ENCODE results near the gene STXBP6.
A peak's percentile ranks its signal among the peaks of the same experiment; 100 is the strongest.

The STXBP6 gene

DNA sequence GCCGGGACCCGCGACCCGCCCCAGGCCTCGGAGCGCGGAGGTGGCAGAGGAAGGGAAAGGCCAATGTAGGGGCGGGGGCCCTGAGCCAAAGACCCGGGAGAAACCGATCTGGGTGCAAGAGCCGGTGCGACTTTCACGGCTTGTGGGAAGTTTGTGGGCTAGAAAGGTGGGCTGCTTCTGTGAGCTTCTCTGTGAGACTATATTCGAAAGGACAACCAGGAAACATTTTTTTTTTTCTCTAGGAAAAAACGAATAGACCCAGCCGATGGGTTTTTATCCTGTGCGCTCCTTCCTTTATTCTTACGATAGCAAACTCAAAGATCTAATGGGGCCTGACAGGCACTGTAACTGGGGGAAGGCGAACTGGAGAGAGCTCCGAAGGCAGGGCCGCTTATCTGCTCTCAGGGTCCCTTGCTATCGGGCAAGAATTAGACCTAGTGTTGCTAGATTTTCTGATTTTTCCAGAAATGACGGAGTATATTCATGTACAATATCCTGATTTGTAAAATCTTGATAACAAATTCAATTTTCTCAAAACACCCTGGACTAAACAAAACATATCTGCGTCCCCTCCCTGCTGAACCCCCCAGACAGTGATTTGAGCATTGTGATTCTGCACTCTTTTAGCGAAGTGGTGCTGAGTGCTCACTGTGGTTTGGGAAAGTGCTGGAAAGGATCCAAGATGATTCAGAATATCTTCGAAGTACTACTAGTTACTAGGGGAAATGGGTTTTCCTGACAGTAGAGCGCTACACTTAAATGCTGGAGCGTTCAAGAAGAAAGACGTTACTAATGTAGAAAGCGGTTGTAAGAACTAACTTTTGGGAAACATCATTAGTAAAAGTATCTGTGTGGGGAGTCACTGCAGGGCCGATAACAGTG is 563 bp upstream of the STXBP6 start:
- DNase-seq = no peak

GRCh38 chr14:25049093-25049567 is 817 bp downstream of the STXBP6 start:
- no peak for DNase-seq

DNA sequence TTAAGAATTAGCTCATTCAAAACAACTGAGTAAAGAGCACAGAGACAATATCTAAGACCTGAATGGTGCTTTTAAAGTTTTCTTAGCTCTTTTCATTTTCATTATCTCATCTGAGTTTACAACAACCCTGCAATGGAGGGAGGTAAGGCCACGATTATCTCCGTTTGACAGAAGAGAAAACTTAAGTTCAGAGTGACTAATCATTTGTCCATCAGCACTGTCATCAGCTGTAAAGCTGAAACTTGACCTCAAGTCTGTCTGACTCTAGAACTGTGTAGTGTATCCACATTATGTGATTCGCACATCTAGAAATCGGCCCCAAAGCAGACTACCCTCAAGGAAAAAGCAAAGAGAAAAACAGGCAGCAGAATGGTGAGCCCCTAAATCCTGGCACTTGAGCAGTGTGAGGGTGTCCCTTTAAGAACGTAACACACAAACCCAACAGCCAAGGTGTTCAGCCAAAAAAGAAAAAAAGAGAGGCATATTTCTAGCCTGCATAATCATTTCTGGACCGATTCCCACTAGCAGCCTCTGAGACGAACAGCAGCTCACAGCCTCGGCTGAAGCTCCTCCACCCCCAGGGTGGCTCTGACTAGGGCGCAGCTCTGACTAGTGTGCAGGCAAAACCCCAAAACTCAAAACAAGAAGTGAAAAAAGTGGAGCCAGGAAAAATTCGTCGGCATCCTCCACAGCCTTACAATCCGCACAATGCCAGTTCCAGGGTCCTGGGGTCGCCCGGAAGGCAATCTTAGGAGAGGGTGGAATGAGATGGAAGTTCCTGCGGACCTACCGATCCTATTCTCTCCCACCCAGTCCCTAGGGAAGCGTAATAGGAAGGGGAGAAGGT is 1.6 kb downstream of the STXBP6 start:
- no peak for DNase-seq

DNA sequence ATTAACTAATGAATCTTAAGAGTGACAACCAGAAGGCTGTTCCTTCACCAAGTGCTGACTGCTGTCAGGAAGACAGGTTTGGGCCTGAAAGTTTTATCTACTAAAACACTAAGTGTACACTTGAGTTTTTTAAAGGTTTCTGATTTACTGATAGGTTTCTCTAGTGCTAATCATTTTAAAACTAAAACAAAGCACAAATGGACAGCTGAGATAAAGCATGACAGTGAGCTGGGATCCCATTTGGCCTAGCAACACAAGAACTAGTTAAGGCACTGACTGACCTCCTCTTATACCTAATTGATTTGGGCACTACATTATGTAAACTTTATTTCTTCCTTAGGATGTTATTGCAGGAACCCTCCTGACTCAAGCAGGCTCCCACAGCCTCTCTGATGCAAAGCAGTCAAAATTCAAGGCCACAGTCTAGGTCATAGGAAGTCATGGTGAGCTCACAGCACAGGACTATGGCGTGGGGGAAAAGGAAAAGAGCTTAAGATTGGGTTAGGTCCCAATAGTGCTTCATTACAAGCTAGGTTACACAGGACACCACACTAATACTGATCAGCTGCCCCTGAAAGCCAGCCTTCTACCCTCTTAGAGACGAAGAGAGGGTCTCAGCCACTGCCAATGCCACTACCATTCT is 3.5 kb downstream of the STXBP6 start:
- no peak for DNase-seq

DNA sequence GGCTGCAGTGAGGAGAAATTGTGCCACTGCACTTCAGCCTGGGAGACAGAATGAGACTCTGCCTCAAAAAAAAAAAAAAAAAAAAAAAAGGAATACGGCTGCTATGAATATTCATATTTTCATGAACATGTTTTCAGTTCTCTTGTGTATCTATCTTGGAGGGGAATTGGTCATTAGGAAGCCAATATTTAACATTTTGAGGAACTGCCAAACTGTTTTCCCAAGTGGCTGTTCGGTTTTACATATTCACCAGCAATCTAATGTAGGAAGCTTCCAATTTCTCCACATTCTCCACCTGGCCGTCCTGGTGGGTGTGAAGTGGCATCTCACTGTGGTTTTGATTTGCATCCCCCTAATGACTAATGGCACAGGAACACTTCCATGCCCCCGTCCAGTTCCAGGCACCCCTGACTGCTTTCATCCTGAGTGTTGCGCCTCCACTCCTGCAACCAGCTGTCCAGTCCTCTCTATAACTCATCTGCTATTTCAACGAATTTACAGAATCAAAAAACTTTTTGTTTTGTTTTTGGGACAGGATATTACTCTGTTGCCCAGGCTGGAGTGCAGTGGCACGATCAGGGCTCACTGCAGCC is 5.7 kb downstream of the STXBP6 start:
- no peak for DNase-seq

- no peak for DNase-seq
These were observed 7.3 kb downstream of the STXBP6 start for GRCh38 chr14:25042362-25043299.

DNA sequence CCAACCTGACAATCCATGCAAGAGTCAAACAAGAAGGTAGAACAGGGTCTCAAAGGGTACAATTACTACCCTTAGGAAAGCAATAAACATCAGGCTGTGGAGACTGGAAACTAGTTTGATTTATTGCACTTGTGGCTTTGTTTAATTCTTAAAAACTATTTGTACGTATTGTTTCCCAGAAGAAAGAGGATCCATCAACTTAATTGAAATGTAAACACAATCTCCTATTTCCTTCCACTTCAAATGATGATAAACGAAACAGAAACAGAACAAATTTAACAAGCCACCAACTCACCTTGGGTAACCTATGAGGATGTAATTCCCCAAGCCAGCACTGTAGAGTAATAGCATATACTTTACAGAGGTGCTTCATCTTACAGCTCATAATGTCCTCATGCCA is 8.0 kb downstream of the STXBP6 start:
- DNase-seq = no peak

GRCh38 chr14:25041484-25041883 is 8.5 kb downstream of the STXBP6 start:
- DNase-seq = no peak

GRCh38 chr14:25039933-25040332 is 10.0 kb downstream of the STXBP6 start:
- no peak for DNase-seq

DNA sequence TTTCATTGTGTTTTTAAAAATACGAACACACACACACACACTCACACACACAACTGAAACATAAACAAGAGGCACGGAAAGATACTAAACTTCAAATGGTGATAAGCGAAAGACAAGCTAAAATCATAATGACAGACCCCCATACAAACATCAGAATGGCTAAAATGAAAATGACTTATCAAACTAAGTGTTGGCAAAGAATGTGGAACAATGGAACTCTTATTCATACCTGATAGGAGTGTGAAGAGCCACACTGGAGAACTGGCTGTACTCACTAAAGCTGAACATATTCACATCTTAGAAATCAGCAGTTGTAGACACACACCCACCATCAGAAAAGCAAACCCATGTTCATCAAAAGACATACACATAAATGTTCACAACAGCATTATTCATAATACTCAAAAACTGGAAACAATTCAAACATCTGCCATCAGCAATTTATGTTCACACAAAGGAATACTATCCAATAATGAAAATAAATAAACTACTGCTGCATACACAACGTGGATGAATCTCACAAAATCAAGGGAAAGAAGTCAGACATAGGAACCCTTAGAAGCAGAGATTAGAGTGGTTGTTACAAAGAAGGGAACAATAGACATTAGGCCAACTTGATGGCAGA is 11.8 kb downstream of the STXBP6 start:
- DNase-seq = no peak

DNA sequence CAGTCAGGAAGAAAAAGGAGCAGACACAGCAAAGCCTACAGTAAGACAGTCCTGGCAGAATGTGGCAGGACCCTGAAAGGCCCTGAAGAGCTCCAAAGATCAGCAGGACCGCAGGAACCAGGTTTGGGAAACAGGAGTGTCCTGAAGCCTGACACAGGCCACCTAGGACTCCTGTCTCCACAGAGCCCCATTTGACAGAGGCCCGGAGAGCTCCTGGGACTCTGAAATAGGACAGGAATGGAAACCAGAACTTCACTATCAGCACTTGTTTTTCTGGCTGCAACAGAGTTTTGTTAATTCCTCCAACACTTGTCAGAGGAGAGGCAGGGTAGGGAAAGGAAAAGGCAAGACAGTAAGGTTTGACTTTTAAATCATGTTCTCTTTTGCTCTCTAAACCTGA is 12.9 kb downstream of the STXBP6 start:
- no peak for DNase-seq

GRCh38 chr14:25034803-25035681 is 14.9 kb downstream of the STXBP6 start:
- no peak for DNase-seq

DNA sequence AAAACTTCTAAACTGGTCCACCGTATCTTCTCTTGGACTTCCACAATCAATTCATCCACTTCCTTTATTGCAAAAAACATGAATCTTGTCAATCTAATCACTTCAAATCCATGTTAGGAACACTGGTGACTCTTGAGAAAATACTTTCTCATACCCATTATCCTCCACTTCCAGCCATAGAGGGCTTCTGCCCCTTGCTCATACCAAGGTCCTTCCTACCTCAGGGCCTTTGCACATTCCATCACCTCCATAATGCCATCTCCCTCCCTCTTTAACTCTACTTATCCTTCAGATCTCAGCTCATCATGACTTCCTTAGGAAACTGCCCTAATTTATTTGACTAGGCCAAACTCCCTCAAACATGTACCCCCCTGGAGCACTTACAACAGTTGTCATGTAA is 16.6 kb downstream of the STXBP6 start:
- no peak for DNase-seq

DNA sequence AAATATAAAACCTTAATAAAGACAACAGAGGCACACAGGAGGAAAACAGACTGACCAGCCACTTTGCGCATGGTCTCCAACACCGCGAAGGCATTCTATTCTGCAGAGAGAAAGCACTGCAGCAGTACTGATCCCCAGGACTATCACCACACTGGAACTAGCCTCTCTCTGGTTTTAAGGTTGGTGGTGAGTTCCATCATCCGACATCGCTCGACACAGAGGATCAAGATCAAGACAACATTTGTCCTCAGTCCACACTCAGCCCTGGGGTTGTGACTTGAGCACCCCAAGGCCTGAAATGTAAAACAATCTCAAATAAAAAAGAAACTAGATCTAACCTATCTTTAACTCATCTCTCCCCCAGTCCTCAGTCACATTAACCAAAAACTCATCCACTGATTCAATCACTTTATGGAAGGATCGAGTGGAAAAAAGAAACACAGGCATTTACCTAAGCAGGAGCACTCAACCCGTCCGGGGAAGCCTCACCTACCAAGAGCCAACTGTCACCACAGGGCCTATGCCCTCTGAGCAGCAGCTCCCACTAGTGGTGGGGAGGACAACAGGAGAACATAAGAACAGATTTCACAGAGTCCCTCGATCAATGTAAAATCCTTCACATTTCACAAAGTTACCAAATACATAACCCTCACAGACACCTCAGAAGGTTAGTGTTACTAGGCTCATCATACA is 17.7 kb downstream of the STXBP6 start:
- DNase-seq = no peak

GRCh38 chr14:25026476-25027137 is 23.3 kb downstream of the STXBP6 start:
- DNase-seq = no peak

DNA sequence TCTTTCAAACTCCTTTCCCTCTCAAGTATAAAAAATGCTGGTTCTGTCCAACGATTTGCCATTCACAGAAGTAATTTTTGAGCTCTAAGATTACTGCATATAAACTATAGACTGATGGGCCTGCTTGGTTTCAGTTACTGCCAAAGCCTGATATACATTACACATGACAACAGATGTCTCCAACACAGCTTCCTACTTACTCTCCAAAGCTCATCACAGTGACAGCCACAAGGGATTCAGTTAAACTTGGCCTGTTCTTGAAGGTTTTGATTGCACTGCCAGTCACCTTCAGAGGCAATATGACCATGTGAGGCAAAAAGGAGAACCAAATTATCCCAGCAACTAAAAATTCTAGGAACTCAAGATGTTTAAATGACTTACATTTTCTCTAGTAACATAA is 30.1 kb downstream of the STXBP6 start:
- peak; percentile 21 for DNase-seq

DNA sequence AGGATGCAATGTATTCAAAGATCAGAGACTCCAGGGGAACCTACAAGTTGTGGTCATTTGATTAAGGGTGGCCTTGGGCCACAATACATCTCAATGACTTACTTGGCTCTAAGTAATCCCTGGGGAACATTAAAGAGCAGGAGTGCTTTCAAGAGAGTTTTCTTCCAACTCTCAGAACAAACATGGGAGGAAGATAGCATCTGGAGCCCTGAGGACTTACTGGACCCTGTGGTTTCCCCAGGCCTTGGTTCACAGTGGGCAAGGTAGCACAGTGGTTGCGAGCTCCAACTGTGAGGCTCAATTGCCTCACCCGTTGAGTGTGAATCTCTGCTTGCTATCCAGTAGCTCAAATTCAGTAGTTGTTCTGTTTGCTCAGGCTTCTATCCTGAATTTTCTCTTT is 32.4 kb downstream of the STXBP6 start:
- DNase-seq = no peak

DNA sequence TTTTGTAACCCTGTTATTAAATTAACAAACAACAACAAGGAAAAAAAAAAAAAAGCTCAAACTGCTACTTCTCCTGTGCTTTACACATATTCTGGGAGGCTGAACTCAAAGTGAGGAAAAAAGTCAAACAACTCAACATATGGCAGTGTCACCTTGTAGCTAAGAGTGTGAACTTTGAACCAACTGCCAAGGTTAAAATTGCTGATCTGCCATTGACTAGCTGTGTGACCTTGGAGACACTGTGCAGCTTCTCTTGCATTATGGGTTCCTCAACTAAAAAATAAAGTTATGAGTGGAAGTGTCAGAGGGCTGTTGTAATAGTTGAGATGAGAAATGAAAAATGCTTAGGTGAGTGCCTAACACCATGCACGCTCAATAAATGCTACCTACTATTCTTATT is 34.2 kb downstream of the STXBP6 start:
- DNase-seq = no peak

GRCh38 chr14:25014440-25014839 is 35.5 kb downstream of the STXBP6 start:
- no peak for DNase-seq
